Measurements from ENCODE around the gene AP1S2.

Gene AP1S2

DNA sequence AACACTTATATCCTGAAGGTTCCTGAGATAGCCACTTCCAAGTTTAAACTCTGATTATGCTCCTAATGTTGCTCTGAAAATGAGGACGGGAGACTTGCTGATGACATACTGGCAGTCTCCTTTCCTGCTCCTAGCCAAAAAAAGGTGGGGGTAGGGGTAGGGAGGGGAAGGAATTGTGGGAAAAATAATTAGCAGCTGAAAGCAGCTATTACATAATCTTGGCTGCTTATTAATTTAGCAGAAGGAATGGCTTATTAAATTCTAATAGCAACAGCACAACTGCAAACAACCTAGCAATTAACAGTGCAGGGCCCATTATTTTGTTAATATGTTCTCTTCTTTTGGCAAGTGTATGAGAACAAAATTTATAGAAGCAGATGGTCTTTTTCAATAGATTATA lies 2.0 kb upstream of the AP1S2 start:
- TF ChIP-seq, protein P1, sequence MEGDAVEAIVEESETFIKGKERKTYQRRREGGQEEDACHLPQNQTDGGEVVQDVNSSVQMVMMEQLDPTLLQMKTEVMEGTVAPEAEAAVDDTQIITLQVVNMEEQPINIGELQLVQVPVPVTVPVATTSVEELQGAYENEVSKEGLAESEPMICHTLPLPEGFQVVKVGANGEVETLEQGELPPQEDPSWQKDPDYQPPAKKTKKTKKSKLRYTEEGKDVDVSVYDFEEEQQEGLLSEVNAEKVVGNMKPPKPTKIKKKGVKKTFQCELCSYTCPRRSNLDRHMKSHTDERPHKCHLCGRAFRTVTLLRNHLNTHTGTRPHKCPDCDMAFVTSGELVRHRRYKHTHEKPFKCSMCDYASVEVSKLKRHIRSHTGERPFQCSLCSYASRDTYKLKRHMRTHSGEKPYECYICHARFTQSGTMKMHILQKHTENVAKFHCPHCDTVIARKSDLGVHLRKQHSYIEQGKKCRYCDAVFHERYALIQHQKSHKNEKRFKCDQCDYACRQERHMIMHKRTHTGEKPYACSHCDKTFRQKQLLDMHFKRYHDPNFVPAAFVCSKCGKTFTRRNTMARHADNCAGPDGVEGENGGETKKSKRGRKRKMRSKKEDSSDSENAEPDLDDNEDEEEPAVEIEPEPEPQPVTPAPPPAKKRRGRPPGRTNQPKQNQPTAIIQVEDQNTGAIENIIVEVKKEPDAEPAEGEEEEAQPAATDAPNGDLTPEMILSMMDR (IDR thresholded peaks at IDR 0.05; ENCODE audit: control insufficient read depth, insufficient read depth, low read depth, low read length, missing control alignments): no peak
- no peak for DNase-seq (ENCODE audit: low read depth)

DNA sequence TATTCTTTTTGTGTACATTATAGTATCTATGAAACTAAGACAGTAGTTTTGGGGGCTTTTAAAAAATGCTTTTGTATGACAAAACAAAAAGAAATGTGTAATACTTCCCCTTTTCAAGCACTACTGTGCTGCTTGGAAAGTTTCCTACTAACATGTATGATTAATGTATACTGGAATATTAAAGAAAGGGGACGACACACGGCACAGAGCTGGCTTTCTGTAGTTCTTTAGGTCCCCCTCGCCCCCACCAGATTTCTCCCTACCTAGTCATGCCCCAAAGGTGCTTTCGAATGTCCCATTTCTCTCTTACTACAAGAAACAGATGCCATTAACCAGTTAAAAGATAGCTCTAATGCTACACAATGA lies 1.6 kb upstream of the AP1S2 start:
- H3K4me3 ChIP-seq (ENCODE audit: control insufficient read depth, low read depth, low read length): no peak overlapping the region
- DNase-seq (ENCODE audit: low read depth): no peak
- TF ChIP-seq, protein P1 (IDR thresholded peaks at IDR 0.05; ENCODE audit: control insufficient read depth, insufficient read depth, low read depth, low read length, missing control alignments): no peak

More for the DNA sequence above, 2.0 kb upstream of the AP1S2 start:
- H3K4me3 ChIP-seq (ENCODE audit: control insufficient read depth, low read depth, low read length): no peak overlapping the region

DNA sequence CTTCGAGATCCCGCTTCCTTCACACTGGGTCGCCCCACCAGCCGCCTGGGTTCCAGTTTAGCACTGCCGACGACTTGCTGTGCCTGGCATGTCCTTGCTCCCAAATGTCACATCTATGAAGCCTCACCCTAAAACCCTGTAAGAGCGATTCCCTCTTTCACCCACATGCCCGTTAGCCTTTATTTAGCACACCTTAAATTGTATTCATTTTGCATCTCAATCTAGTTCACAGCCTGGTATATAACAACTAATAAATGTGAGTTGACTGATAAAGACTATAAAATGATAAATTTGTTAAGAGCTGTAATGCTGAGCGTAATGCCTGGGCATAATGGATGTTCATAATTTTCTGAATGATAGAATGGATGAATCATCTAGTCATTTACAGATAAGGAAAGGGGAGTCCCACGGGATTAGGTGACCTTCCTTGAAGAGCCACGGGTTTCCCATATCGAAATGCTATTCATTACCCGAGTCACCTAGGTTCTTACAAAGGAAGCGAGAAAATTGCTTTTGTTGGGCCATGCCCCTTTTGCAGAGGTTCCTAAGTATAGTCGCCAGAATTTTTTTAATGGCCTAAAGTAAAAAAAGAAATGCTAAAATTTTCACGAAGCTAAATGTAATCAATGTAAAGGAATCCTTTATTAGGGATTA lies 1.1 kb upstream of the AP1S2 start:
- TF ChIP-seq, protein P1 (IDR thresholded peaks at IDR 0.05; ENCODE audit: control insufficient read depth, insufficient read depth, low read depth, low read length, missing control alignments): no peak
- DNase-seq (ENCODE audit: low read depth): no peak
- H3K4me3 ChIP-seq (ENCODE audit: control insufficient read depth, low read depth, low read length): peak overlapping the region; percentile 57

DNA sequence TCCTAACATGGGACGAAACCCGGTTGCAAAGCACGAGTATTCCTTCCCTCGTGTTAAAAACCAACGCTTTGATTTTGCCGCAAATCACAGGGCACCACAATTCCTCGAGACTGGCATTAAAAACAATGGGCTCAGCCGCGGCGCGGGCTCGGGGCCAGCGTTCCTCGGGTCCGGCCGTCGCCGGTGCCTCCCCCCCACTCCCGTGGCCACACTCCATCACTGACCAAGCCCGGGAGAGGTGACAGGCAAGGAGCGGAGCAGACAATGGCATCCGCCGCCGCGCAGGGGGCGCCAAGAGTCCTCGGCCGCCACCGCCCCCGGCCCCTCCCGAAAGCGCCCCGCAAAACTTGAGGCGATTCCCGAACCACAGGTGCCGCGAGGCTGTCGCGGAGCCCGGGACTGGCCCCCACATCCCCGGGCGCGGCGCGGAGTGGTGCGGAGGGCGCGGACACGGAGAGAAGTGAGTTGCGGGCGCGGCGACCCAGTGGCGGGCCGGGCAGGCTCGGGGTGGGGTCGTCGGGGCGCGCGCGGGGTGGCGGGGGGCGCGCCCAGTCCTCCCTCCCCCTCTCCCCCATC lies 445 bp downstream of the AP1S2 start:
- TF ChIP-seq, protein P1 (IDR thresholded peaks at IDR 0.05; ENCODE audit: control insufficient read depth, insufficient read depth, low read depth, low read length, missing control alignments): no peak
- no peak for DNase-seq (ENCODE audit: low read depth)
- peak overlapping the region; percentile 72 for H3K4me3 ChIP-seq (ENCODE audit: control insufficient read depth, low read depth, low read length)

DNA sequence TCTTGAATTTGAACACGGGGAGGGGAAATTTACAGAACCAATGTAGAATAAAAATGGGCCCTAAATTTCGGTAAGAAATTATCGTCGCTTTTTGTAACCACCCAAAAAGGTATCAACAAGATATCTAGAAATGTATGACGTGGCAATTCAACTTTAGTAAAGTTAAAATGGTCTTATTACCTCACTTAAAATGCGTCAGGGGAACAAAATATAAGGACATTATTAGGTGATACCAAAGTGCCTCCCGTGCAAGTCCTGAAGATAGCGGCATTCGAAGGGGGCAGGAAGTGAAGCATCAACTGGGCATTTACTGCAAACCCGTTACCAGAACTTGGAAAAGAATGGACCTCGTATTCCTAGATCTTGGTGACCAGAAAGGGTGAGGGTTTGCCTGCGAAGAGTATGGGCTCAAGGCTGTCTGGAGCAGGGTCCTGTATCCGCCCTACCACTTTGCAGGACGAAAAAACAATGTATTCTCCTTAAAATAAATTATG lies 980 bp downstream of the AP1S2 start:
- peak overlapping the region; percentile 72 for H3K4me3 ChIP-seq (ENCODE audit: control insufficient read depth, low read depth, low read length)
- TF ChIP-seq, protein P1 (IDR thresholded peaks at IDR 0.05; ENCODE audit: control insufficient read depth, insufficient read depth, low read depth, low read length, missing control alignments): no peak
- DNase-seq (ENCODE audit: low read depth): no peak

DNA sequence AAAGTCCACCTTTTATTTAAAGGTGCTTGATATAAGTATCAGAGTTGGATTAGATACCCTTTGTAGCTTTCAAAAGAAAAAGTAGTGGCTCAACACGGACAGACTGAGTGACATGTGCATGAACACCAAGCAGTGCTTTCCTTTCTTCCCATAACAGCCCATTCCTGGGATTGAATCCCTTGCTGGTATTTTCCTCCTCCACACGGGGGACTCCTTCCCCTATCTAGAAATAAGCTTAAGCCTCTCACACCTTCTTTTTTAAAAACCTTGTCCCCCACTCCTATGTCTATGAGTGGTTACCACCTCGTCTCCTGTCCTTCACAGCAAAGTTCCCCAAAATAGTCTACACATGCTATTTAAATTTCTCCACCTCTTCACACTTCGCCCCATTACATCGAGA lies 5.1 kb downstream of the AP1S2 start:
- no peak overlapping the region for H3K4me3 ChIP-seq (ENCODE audit: control insufficient read depth, low read depth, low read length)
- DNase-seq (ENCODE audit: low read depth): no peak
- TF ChIP-seq, protein P1 (IDR thresholded peaks at IDR 0.05; ENCODE audit: control insufficient read depth, insufficient read depth, low read depth, low read length, missing control alignments): peak; percentile 28

Measured in AG09309 (cell line).